Smooth muscle cell (in vitro differentiated cells): ENCODE data around the gene MAST4. TPM values are rescaled to one million over a fixed set of nuclear protein-coding genes. Genes with fewer than 3 reads are reported as not detected.

ENCODE experiments used
- DNase-seq: peaks from one replicate; lab custom pipeline; 2025; ENCODE audit not compliant: unreplicated experiment; lab: John Stamatoyannopoulos, UW
- H2AFZ ChIP-seq: fragments of 200-600 bp; sonication (generic); 2 replicates; pipeline ENCODE4 v1.6.0; 2016; ENCODE audit warnings: antibody characterized with exemption, low read depth, mild to moderate bottlenecking
- H3F3A ChIP-seq: fragments of 200-600 bp; sonication (generic); 2 replicates; pipeline ENCODE4 v1.6.0; 2017; ENCODE audit warnings: antibody characterized with exemption, low read depth
- H3K27ac ChIP-seq: fragments of 200-600 bp; sonication (generic); 2 replicates; pipeline ENCODE4 v1.5.1; 2016; ENCODE audit warnings: low read depth, mild to moderate bottlenecking
- H3K27me3 ChIP-seq: fragments of 200-600 bp; sonication (generic); 2 replicates; pipeline ENCODE4 v1.6.1; 2016; ENCODE audit warnings: low read depth, mild to moderate bottlenecking
- H3K36me3 ChIP-seq: fragments of 200-600 bp; sonication (generic); 2 replicates; pipeline ENCODE4 v1.5.1; 2016; ENCODE audit warnings: low read depth
- H3K4me1 ChIP-seq: fragments of 200-600 bp; sonication (generic); 2 replicates; pipeline ENCODE4 v1.5.1; 2016; ENCODE audit warnings: low read depth
- H3K4me2 ChIP-seq: fragments of 200-600 bp; sonication (generic); 2 replicates; pipeline ENCODE4 v1.6.0; 2016; ENCODE audit warnings: mild to moderate bottlenecking
- H3K4me3 ChIP-seq: fragments of 200-600 bp; sonication (generic); 2 replicates; pipeline ENCODE4 v1.5.1; 2016; ENCODE audit warnings: mild to moderate bottlenecking
- H3K79me2 ChIP-seq: fragments of 200-600 bp; sonication (generic); 2 replicates; pipeline ENCODE4 v1.6.0; 2016; ENCODE audit warnings: low read depth, mild to moderate bottlenecking
- H3K9ac ChIP-seq: fragments of 200-600 bp; sonication (generic); 2 replicates; pipeline ENCODE4 v1.6.0; 2016; ENCODE audit warnings: low read depth
- H3K9me3 ChIP-seq: fragments of 200-600 bp; sonication (generic); replicated peaks from 2 replicates; pipeline ENCODE4 v1.5.1; 2016; ENCODE audit warnings: low read depth
- H4K20me1 ChIP-seq: fragments of 200-600 bp; sonication (generic); 2 replicates; pipeline ENCODE4 v1.6.0; 2016; ENCODE audit warnings: low read depth
- CTCF ChIP-seq: fragments of 200-600 bp; sonication (generic); IDR thresholded peaks from 2 replicates; pipeline ENCODE4 v1.5.1; 2017; ENCODE audit warnings: borderline replicate concordance, mild to moderate bottlenecking, antibody characterized with exemption; ENCODE audit not compliant: insufficient read depth, poor library complexity, severe bottlenecking
- WGBS: methylation state at CpG from one replicate; pipeline ENCODE4 v1.1.7; 2016; ENCODE audit warnings: low lambda C conversion rate; 5-methylcytosine and 5-hydroxymethylcytosine counted together
- polyA plus RNA-seq: library from polyadenylated mRNA; unstranded; fragments of >200 nt; fragmentation: Nextera tagmentation; extraction: Ambion mirVana; gene quantifications from 2 replicates; pipeline ENCODE4 v1.2.1, GENCODE V29; 2016
- total RNA-seq: library from RNA; depleted of rRNA; stranded (reverse); fragments of >200 nt; gene quantifications from 2 replicates; pipeline ENCODE4 v1.2.3, GENCODE V29; 2014

The MAST4 gene
- total and polyA plus RNA-seq, 2 experiments from 2014 or later = 6.3 to 24.0 TPM

DNA sequence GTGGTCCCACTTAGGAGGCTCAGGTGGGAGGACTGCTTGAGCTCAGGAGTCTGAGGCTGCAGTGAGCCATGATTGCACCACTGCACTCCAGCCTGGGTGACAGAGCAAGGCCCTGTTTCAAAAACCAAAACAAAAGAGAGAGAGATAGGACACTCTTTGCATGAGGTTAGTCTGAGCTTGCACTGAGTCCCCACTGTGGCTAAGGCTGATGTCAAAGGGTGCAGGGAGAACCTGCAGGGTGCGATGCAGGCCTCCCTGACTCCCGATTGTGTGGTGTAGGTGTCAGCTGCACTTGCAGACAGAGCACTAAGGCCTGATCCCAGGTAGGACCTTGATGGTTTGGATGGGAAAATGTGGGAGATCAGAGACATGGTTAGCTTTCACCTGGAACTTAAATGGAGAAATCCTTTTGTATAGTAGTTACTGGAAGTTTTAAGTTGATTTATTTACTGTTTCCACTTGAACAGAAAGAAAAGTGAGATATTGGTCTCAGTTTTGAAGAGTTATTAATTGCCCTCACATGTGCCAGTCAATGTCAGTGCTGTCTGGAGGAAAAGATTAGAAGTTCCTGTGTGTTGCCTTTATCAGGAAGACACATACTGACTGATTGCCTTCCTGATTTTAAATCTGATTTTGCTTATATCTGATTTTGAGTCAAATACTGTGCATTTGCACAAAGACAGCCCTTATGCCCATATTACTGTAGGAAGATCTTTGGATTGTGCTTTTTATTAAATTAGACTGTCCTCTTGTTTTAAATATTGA is 260.0 kb downstream of the MAST4 start:
- Histone ChIP-seq H3K9ac (no peak overlapping the region), H3F3A (no peaks in the 10 kb centered on the region), H3K27me3 (no peaks in the 10 kb centered on the region), H4K20me1 (no peaks in the 10 kb centered on the region), H2AFZ (no peak overlapping the region), H3K27ac (no peak overlapping the region), H3K9me3 (no peaks in the 10 kb centered on the region), H3K79me2 (no peaks in the 10 kb centered on the region), H3K36me3 (no peaks in the 10 kb centered on the region), H3K4me3 (no peak overlapping the region), H3K4me1 (no peaks in the 10 kb centered on the region), H3K4me2 (no peak overlapping the region)
- 98% methylated on average over 2 of the region's 2 CpGs for WGBS
- DNase-seq = no peak
- TF ChIP-seq CTCF = no peak

DNA sequence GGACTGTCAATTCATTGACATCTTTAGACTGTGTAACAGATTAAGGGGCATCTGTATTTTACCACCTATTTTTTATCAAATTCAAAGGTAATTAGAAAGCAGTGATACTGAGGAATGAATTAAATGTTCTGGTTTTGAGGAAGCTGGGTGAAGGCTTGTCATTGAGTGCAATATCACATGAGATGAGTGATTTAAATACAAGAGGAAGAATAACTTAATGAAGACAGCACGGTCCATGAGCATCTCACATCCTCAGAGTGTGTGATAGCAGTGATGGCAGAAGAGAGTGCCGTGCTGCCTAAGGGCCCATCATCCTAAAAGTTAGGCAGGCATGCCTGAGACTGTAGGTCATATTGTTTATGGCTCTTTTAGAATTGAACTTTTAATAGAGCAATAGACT is 263.3 kb downstream of the MAST4 start:
- no peak for TF ChIP-seq CTCF
- Histone ChIP-seq H3K4me1 (peaks cover 4% of the 10 kb centered on the region), H2AFZ (no peak overlapping the region), H3K79me2 (no peaks in the 10 kb centered on the region), H3K4me2 (no peak overlapping the region), H3F3A (no peaks in the 10 kb centered on the region), H3K27ac (no peak overlapping the region), H3K27me3 (no peaks in the 10 kb centered on the region), H3K4me3 (no peak overlapping the region), H3K9ac (no peak overlapping the region), H3K9me3 (no peaks in the 10 kb centered on the region), H3K36me3 (no peaks in the 10 kb centered on the region), H4K20me1 (no peaks in the 10 kb centered on the region)
- DNase-seq = no peak
- WGBS = 89% methylated on average over 2 of the region's 2 CpGs

DNA sequence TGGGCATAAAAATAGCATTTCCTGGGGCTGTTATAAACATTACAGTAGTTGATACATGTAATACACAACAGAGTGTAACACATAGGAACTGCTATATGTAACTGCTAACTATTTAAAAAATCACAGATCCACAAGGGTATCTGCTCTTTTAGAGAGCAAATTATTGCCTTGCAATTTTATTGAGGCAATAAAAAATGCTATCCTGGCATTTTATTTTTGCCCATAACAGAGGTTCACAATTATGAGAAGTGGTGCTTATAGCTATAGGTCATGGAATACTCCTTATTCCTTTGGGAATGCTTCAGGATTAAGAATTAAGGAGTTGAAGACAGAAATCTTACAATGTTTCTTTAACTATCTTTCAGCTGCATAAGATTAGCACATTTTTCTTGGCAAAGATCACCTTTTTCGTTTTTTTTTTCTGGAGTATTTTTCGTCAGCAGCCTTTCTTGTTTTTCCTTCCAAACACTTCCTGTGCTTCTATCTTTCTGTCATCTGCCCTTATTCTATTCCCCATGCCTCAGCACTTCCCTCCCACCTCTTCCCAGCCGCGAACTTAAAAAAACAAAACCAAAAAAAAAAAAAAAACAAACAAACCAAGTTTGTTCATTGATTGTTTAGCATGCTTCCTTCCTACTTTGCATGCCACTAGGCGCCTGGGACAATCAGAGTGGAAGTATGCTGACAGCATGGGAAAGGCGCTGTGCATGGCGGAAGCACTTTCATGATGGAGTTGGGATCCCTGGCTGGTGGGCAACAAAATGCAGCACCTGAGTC is 264.2 kb downstream of the MAST4 start:
- H3K27ac ChIP-seq = no peak overlapping the region
- H2AFZ ChIP-seq = peak overlapping the region; percentile 33
- no peak overlapping the region for H3K4me3 ChIP-seq
- H3K9ac ChIP-seq = no peak overlapping the region
- 36% methylated on average over 7 of the region's 7 CpGs for WGBS
- no peaks in the 10 kb centered on the region for H3K27me3 ChIP-seq
- H3K9me3 ChIP-seq = no peaks in the 10 kb centered on the region
- no peak for TF ChIP-seq CTCF
- H3K4me2 ChIP-seq = peak overlapping the region; percentile 59
- H3K79me2 ChIP-seq = no peaks in the 10 kb centered on the region
- no peak for DNase-seq
- no peaks in the 10 kb centered on the region for H3F3A ChIP-seq
- peaks cover 4% of the 10 kb centered on the region for H3K4me1 ChIP-seq
- no peaks in the 10 kb centered on the region for H3K36me3 ChIP-seq
- H4K20me1 ChIP-seq = no peaks in the 10 kb centered on the region
